K562 (cell line): ENCODE data around the gene NLRC3. TPM values are rescaled to one million over a fixed set of nuclear protein-coding genes. Genes with fewer than 3 reads are reported as not detected.

ENCODE experiments used
- ATAC-seq: fragments of 200-7000 bp; cut with Tn5 transposase; 3 replicates; pipeline ENCODE4 v1.9.1; 2020; ENCODE audit warnings: moderate library complexity
- BruUV-seq: library from RNA; stranded (reverse); fragments of 400-500 nt; replicated peaks from 2 replicates; lab custom pipeline; 2021; lab: Mats Ljungman, UMichigan
- CTCF ChIA-PET: fragments of 300-600 bp; formaldehyde crosslinking; extraction: SDS; loops from one replicate; lab custom pipeline; 2021; ENCODE audit warnings: low intra/inter-chr PET ratio; lab: Yijun Ruan, JAX
- POLR2A ChIA-PET: fragments of 300-600, 350-650 bp; sonication (Branson Sonifier 250); formaldehyde crosslinking; extraction: SDS; loops from one replicate; lab custom pipeline; 2021; ENCODE audit warnings: antibody characterized with exemption, inconsistent platforms; lab: Yijun Ruan, JAX
- DNase-seq, 4 experiments: peaks; one replicate each; pipeline versions ENCODE4 v3.0.0 to v3.0.0-alpha.2; 2011 to 2018; ENCODE audit warnings: low spot score in 3 of 4, mixed read lengths in 3 of 4; ENCODE audit errors: extremely low read depth in 1 of 4
- FAIRE-seq: peaks from 2 replicates; lab custom pipeline; 2011; peaks lifted over from hg19 to GRCh38; lab: Jason Lieb, UNC
- H2AFZ ChIP-seq: 2 replicates; pipeline ENCODE4 v1.6.0; 2011; ENCODE audit warnings: low read depth, low read length, control low read depth, inconsistent platforms
- H3K27ac ChIP-seq: fragments of 200-600 bp; 3 replicates; pipeline ENCODE4 v1.8.0; 2011; ENCODE audit warnings: low read depth, mild to moderate bottlenecking, control low read depth, inconsistent platforms, low read length, moderate library complexity, mixed read lengths; ENCODE audit errors: extremely low read depth
- H3K27me3 ChIP-seq, 2 experiments: fragments of 300-600 bp in 1 of 2; 2 replicates in 1 of 2; 3 replicates in 1 of 2; pipeline versions ENCODE4 v1.6.0 to v1.8.0; 2011; ENCODE audit warnings: inconsistent platforms in 2 of 2, low read length in 2 of 2, mild to moderate bottlenecking in 1 of 2, mixed read lengths in 1 of 2, moderate library complexity in 1 of 2; ENCODE audit not compliant: control insufficient read depth in 2 of 2, insufficient read depth in 2 of 2
- H3K36me3 ChIP-seq: fragments of 300-600 bp; 3 replicates; pipeline ENCODE4 v1.8.0; 2011; ENCODE audit warnings: mild to moderate bottlenecking, low read length, inconsistent platforms; ENCODE audit not compliant: control insufficient read depth, insufficient read depth
- H3K4me1 ChIP-seq, 2 experiments: fragments of 200-600 bp in 1 of 2; replicated peaks in 1 of 2; 2 replicates in 1 of 2; 3 replicates in 1 of 2; pipeline versions ENCODE4 v1.5.1 to v1.8.0; 2011; ENCODE audit warnings: inconsistent platforms in 2 of 2, low read length in 2 of 2, mild to moderate bottlenecking in 1 of 2, mixed read lengths in 1 of 2, moderate library complexity in 1 of 2; ENCODE audit not compliant: control insufficient read depth in 2 of 2, insufficient read depth in 2 of 2
- H3K4me2 ChIP-seq: 2 replicates; pipeline ENCODE4 v1.6.1; 2011; ENCODE audit warnings: low read length, control low read depth, inconsistent platforms, mixed read lengths; ENCODE audit not compliant: insufficient read depth
- H3K4me3 ChIP-seq: fragments of 200-600 bp; sonication (generic), shearing (Covaris generic); 2 replicates; pipeline ENCODE4 v1.5.1; 2016; ENCODE audit warnings: control low read depth, inconsistent platforms
- H3K79me2 ChIP-seq: fragments of 200-600 bp; 3 replicates; pipeline ENCODE4 v1.8.0; 2011; ENCODE audit warnings: low read length, inconsistent platforms; ENCODE audit not compliant: control insufficient read depth, insufficient read depth
- H3K9ac ChIP-seq, 2 experiments: 2 replicates each; pipeline versions ENCODE4 v1.6.0 to v1.6.1; 2011; ENCODE audit warnings: low read depth in 2 of 2, low read length in 2 of 2, control low read depth in 1 of 2, inconsistent platforms in 1 of 2, mild to moderate bottlenecking in 1 of 2, mixed read lengths in 1 of 2; ENCODE audit not compliant: insufficient read depth in 1 of 2
- H3K9me1 ChIP-seq: one replicate; pipeline ENCODE4 v1.6.0; 2011; ENCODE audit warnings: inconsistent platforms, mild to moderate bottlenecking, low read length, moderate library complexity; ENCODE audit not compliant: control insufficient read depth, insufficient read depth
- H3K9me3 ChIP-seq: replicated peaks from 2 replicates; pipeline ENCODE4 v1.5.1; 2011; ENCODE audit warnings: low read depth, low read length, inconsistent platforms; ENCODE audit not compliant: control insufficient read depth, insufficient read depth
- H4K20me1 ChIP-seq: replicated peaks from 2 replicates; pipeline ENCODE4 v1.6.1; 2011; ENCODE audit warnings: low read length, inconsistent platforms, mixed read lengths; ENCODE audit not compliant: control insufficient read depth, insufficient read depth
- BCLAF1 ChIP-seq, 2 experiments: fragments of 450-650 bp in 1 of 2; IDR thresholded peaks; 2 replicates each; pipeline ENCODE4 v1.6.1; 2011 to 2017; ENCODE audit warnings: low read depth in 2 of 2, antibody characterized with exemption in 1 of 2, borderline replicate concordance in 1 of 2, low read length in 1 of 2, mild to moderate bottlenecking in 1 of 2, mixed read lengths in 1 of 2; ENCODE audit not compliant: control insufficient read depth in 1 of 2
- HSF4 ChIP-seq: fragments of 250-450 bp; sonication (Bioruptor Pico); IDR thresholded peaks from 2 replicates; pipeline ENCODE4 v2.1.2; 2022; ENCODE audit warnings: mild to moderate bottlenecking, moderate library complexity, borderline replicate concordance
- MCM2 ChIP-seq: fragments of 450-650 bp; IDR thresholded peaks from 2 replicates; pipeline ENCODE4 v1.6.1; 2017; ENCODE audit warnings: low read depth, mild to moderate bottlenecking
- POLR2G ChIP-seq: fragments of 200-400 bp; formaldehyde crosslinking; IDR thresholded peaks from 2 replicates; pipeline ENCODE4 v1.6.1; 2017; ENCODE audit warnings: low read depth, mild to moderate bottlenecking, antibody characterized with exemption, low read length, moderate library complexity
- SP1 ChIP-seq: sonication (generic); formaldehyde crosslinking; IDR thresholded peaks from 2 replicates; pipeline ENCODE4 v1.8.1; 2022; ENCODE audit warnings: mild to moderate bottlenecking, missing genetic modification reagents
- STAT5B ChIP-seq: fragments of 250-450 bp; sonication (Bioruptor Pico); IDR thresholded peaks from 2 replicates; pipeline ENCODE4 v1.8.0; 2021; ENCODE audit warnings: mild to moderate bottlenecking, inconsistent platforms
- whole genome bisulfite sequencing: fragments of 100-300 bp; shearing (Covaris generic); methylation state at CpG from one replicate; pipeline ENCODE4 v1.1.6; 2016; ENCODE audit warnings: low coverage, mixed read lengths; ENCODE audit not compliant: insufficient coverage; ENCODE audit errors: missing lambda C conversion rate; 5-methylcytosine and 5-hydroxymethylcytosine counted together
- in situ Hi-C: fragments of 300-500 bp; cut with MboI; formaldehyde crosslinking; loops from 4 replicates; pipeline ENCODE4 v1.15.0; 2018; ENCODE audit warnings: inconsistent platforms, mixed read lengths
- intact Hi-C: fragments of 100-400 bp; cut with micrococcal nuclease; formaldehyde crosslinking; loops from 2 replicates; pipeline ENCODE4 v1.14.2; 2022
- polyA plus RNA-seq, 8 experiments: library from polyadenylated mRNA; depleted of rRNA in 4 of 8; stranded (reverse) in 5 of 8; unstranded in 3 of 8; fragments of >200 nt; fragmentation: Nextera tagmentation in 2 of 8; fragmentation: Illumina TruSeq in 1 of 8; extraction: Ambion mirVana in 2 of 8; extraction: Trizol in 1 of 8; gene quantifications; 2 replicates each; pipeline versions ENCODE4 v1.2.1 to v1.2.3, GENCODE V29; 2011 to 2014; ENCODE audit warnings: inconsistent platforms in 1 of 8, missing spikeins in 1 of 8
- total RNA-seq, 7 experiments: library from RNA; depleted of rRNA in 6 of 7; stranded (reverse); fragments of >200 nt in 6 of 7; fragmentation: Illumina TruSeq in 2 of 7; extraction: Trizol in 2 of 7; gene quantifications; 2 replicates each; pipeline versions ENCODE4 v1.2.1 to v1.2.3, GENCODE V29; 2011 to 2021; ENCODE audit warnings: low replicate concordance in 1 of 7

Gene NLRC3
- total and polyA plus RNA-seq, 9 of the 15 experiments (the other 6 are each of a cell fraction or from before 2014, with no cell fraction given): 0.03 to 0.13 (median 0.03) TPM; not detected in 4

- 62% methylated on average over 12 of the region's 12 CpGs for WGBS
- POLR2A ChIA-PET: interaction anchor here (0.6 to 1.8 kb wide), 3 partner anchors 11 to 332 kb away, joined by 3 to 8 read pairs (median 3); no protein-coding TSS in a partner anchor
- ATAC-seq: no peak
- Histone ChIP-seq H4K20me1 (no peaks in the 10 kb centered on the region), H3K4me3 (no peak overlapping the region), H3K27ac (no peak overlapping the region), H3K9me1 (no peaks in the 10 kb centered on the region), H3K9ac (no peak overlapping the region), H3K4me1 (peaks cover 0 to 12% of the 10 kb centered on the region in 2 experiments; a peak in 2 of 5 replicates), H3K4me2 (no peak overlapping the region), H3K9me3 (peaks cover 6% of the 10 kb centered on the region), H3K27me3 (no peaks in the 10 kb centered on the region), H3K36me3 (peaks cover 18% of the 10 kb centered on the region; the same call in 2 of the 3 replicates)
- no TSS peak for BruUV-seq
- CTCF ChIA-PET: no interaction called here
- FAIRE-seq: no peak
- in situ Hi-C loops: no loop called here
- DNase-seq: no peak
- TF ChIP-seq HSF4: no peak
- no peak for TF ChIP-seq MCM2
- no peak for TF ChIP-seq SP1 (CRISPR knock-in tag)
- TF ChIP-seq BCLAF1 (IDR thresholded peaks at IDR 0.05; ENCODE audit: borderline replicate concordance in 1 of 2, control insufficient read depth in 1 of 2, low read depth in 2 of 2, low read length in 1 of 2): no peak
- no peak for TF ChIP-seq STAT5B
- TF ChIP-seq POLR2G: 0 out of 2 replicates have a peak, but pooled peaks have one; percentile 5
- TF ChIP-seq, all 486 proteins: peak for 1
- Histone ChIP-seq H3K79me2 (no peaks in the 10 kb centered on the region), H2AFZ (no peak overlapping the region)
- intact Hi-C loops: no loop called here
Observed at GRCh38 chr16:3598236-3598635, 21.0 kb upstream of the NLRC3 start.
